LHCN-M2 (cell line): ENCODE data around the gene CTU2. TPM values are rescaled to one million over a fixed set of nuclear protein-coding genes. Genes with fewer than 3 reads are reported as not detected.

Experiments
- DNase-seq: peaks from one replicate; pipeline ENCODE4 v3.0.0-alpha.2; 2012; ENCODE audit warnings: low read depth
- total RNA-seq: library from RNA; depleted of rRNA; stranded (reverse); fragments of >200 nt; gene quantifications from 2 replicates; pipeline ENCODE4 v1.2.3, GENCODE V29; 2014; rRNA removed

CTU2 gene
- total RNA-seq, 1 experiment from 2014 or later, result 18.7 TPM

DNA sequence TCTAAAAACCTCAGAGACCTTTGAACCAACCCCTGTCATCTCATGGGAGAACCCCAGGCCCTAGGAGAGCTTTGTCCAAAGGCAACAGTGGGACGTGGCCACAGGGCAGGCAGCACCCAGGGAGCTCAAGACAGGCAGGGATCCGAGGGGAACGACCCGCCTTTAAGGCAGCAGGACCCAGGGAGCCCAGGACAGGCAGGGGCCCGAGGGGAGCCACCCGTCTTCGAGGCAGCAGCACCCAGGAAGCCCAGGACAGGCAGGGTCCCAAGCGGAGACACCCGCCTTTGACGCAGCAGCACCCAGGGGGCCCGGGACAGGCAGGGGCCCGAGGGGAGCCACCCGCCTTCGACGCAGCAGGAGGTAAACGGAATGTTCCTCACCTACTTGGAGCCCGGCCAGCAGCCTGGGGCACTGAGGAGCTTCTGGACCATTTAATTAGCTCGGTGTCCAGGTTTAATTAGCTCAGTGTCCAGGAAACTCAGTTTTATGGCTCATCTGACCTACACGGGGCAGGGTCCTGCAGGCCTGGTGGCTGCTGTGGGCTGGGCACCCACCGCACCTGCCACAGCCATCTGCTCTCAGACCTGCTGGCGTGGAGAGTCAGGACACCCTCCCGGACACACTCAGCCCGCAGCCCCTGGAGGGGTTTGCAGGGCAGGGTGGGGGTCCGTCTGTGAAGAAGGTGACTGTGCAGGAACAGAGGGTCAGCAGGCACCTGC is 54.3 kb downstream of the CTU2 start:
- DNase-seq, result no peak

DNA sequence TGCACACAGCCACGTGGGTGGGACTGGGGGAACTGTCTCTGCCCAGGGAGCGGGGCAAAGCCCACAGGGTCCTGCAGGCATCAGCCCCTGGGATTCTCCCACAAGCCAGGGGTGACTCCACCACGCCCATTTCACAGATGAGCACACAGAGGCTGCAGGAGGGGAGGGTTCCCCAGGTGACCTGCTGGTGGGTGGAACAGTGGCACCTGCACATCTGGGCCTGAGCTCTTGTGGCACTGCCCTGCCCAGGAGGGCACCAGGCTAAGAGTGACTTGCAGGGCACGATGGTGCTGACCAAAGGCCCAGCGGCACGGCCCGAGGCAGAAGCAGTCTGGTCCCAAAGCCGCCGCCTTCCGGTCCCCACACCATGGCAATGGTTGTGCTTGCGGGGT is 54.8 kb downstream of the CTU2 start:
- DNase-seq, result no peak

- no peak for DNase-seq
These were observed 55.5 kb downstream of the CTU2 start for GRCh38 chr16:88761830-88762229.

DNA sequence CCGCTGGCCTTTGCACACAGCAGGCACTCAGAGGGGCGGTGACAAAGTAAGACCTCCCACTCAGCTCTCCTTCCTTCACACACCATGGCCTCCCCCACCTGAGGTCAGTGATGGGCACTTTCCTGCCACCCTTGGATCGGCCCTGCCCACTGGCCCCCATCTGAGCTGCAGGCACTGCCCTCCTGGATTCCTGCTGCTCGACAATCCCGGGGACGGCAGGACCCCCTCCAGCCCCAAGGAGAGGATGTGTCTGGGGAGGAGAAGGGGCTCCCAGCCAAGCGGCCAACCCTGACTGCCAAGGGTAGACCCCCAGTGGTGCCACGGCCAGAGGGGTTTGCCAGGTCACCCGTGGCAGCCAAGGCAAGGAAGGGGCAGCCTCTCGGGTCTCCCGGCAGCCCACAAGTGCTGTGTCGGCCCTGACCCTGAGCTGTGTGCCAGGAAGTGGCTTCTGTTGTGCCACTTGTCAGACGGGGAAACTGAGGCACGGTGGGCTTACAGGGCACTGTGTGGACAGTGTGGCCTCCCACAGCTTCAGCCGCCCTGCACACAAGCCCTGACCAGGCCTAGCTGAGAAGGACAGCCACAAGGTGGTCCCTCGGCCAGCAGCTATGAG is 56.1 kb downstream of the CTU2 start:
- no peak for DNase-seq

GRCh38 chr16:88762941-88763340 is 56.6 kb downstream of the CTU2 start:
- DNase-seq, result no peak

DNA sequence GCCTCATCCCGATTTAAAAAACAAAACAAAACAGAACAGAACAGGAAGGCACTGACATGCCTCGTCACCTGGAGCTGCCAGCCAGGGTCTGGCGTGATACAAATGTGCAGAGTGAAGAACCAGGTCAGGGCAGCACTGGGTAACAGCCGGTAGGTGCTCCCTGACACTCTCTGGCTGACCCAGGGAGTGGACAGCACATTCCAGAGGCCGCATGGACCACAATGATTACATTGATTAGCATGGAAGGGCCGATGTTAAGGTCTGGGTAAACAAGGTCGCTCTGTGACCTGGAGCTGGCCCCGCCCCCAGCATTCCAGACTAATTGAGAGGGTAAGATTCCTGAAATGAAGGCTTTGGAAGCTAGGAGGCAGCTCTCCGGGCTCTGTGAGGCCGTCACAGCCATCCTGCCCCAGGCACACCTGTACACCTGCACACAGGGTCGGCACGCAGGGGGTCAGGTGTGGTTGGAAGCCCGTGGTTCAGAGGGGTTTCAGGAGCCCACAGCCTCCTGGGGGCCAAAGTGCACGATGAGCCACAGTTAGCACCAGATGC is 57.3 kb downstream of the CTU2 start:
- DNase-seq, result no peak

GRCh38 chr16:88764080-88764479 is 57.8 kb downstream of the CTU2 start:
- no peak for DNase-seq

- no peak for DNase-seq
These were observed 58.6 kb downstream of the CTU2 start for GRCh38 chr16:88764913-88765349.

Other genes starting within 250 kb of the CTU2 start
- gene ZC3H18, start 136.1 kb upstream of the CTU2 start, total RNA-seq, result 15.8 and 20.0 TPM in 2 replicates
- gene IL17C, start 67.9 kb upstream of the CTU2 start, total RNA-seq, result not detected in 2 replicates
- 0.52 and 0.90 TPM in 2 replicates for gene CYBA, start 55.5 kb upstream of the CTU2 start, total RNA-seq
- gene MVD, start 43.4 kb upstream of the CTU2 start, total RNA-seq, result 31.8 and 37.8 TPM in 2 replicates
- gene SNAI3, start 20.0 kb upstream of the CTU2 start, total RNA-seq, result 0.19 and 0.57 TPM in 2 replicates
- 20.5 and 21.9 TPM in 2 replicates for gene RNF166, start 95 bp upstream of the CTU2 start, total RNA-seq
- 138 and 140 TPM in 2 replicates for gene PIEZO1, start 78.7 kb downstream of the CTU2 start, total RNA-seq
- gene CDT1, start 97.3 kb downstream of the CTU2 start, total RNA-seq, result 44.9 and 53.4 TPM in 2 replicates
- 142 and 145 TPM in 2 replicates for gene APRT, start 105.4 kb downstream of the CTU2 start, total RNA-seq
- gene GALNS, start 150.4 kb downstream of the CTU2 start, total RNA-seq, result 17.1 and 21.5 TPM in 2 replicates
- gene TRAPPC2L, start 150.6 kb downstream of the CTU2 start, total RNA-seq, result 31.1 and 49.6 TPM in 2 replicates
- gene PABPN1L, start 160.2 kb downstream of the CTU2 start, total RNA-seq, result not detected in 2 replicates